OCI-LY7 (cell line): ENCODE data around the gene TMPRSS6. TPM values are rescaled to one million over a fixed set of nuclear protein-coding genes. Genes with fewer than 3 reads are reported as not detected.

Source experiments
- BruUV-seq: library from RNA; stranded (reverse); fragments of 400-500 nt; replicated peaks from 2 replicates; lab custom pipeline; 2021; lab: Mats Ljungman, UMichigan
- CTCF ChIA-PET: fragments of 300-600 bp; sonication (Branson Sonifier 250); formaldehyde crosslinking; loops from one replicate; lab custom pipeline; 2022; ENCODE audit warnings: antibody characterized with exemption; ENCODE audit not compliant: unreplicated experiment; lab: Charles Lee
- POLR2A ChIA-PET: fragments of 300-600 bp; sonication (Branson Sonifier 250); formaldehyde crosslinking; loops from one replicate; lab custom pipeline; 2022; ENCODE audit warnings: antibody characterized with exemption; lab: Charles Lee
- DNase-seq: peaks from one replicate; pipeline ENCODE4 v3.0.0-alpha.2; 2015; ENCODE audit warnings: low spot score
- H2AFZ ChIP-seq: fragments of 200-600 bp; sonication (generic), shearing (Covaris generic); 2 replicates; pipeline ENCODE4 v1.6.1; 2014; ENCODE audit warnings: mild to moderate bottlenecking, antibody characterized with exemption, low read length, moderate library complexity
- H3K27ac ChIP-seq: fragments of 200-600 bp; sonication (generic); 2 replicates; pipeline ENCODE4 v1.5.1; 2014; ENCODE audit warnings: mixed run types, low read depth, mild to moderate bottlenecking, moderate library complexity, low read length, inconsistent platforms; ENCODE audit not compliant: poor library complexity, severe bottlenecking
- H3K36me3 ChIP-seq: fragments of 200-600 bp; sonication (generic); 2 replicates; pipeline ENCODE4 v1.6.1; 2014; ENCODE audit warnings: mild to moderate bottlenecking, antibody characterized with exemption, low read length, moderate library complexity, mixed read lengths; ENCODE audit not compliant: insufficient read depth
- H3K4me1 ChIP-seq: fragments of 200-600 bp; sonication (generic); 2 replicates; pipeline ENCODE4 v1.5.1; 2014; ENCODE audit warnings: mild to moderate bottlenecking, low read length; ENCODE audit not compliant: insufficient read depth, poor library complexity, severe bottlenecking
- H3K4me2 ChIP-seq: fragments of 200-600 bp; sonication (generic); 2 replicates; pipeline ENCODE4 v1.6.1; 2014; ENCODE audit warnings: mild to moderate bottlenecking, low read length
- H3K4me3 ChIP-seq: fragments of 200-600 bp; sonication (generic); 2 replicates; pipeline ENCODE4 v1.5.1; 2014; ENCODE audit warnings: mild to moderate bottlenecking, low read depth, low read length; ENCODE audit not compliant: poor library complexity, severe bottlenecking
- H3K79me2 ChIP-seq: fragments of 200-600 bp; sonication (generic); 2 replicates; pipeline ENCODE4 v1.6.1; 2016; ENCODE audit warnings: low read depth, mild to moderate bottlenecking, low read length, moderate library complexity, mixed read lengths; ENCODE audit not compliant: insufficient read depth
- H3K9me2 ChIP-seq: fragments of 200-600 bp; sonication (generic); 2 replicates; pipeline ENCODE4 v1.6.1; 2016; ENCODE audit warnings: mild to moderate bottlenecking, low read length, mixed read lengths; ENCODE audit not compliant: insufficient read depth
- H3K9me3 ChIP-seq: fragments of 200-600 bp; sonication (generic); 2 replicates; pipeline ENCODE4 v1.6.1; 2014; ENCODE audit warnings: mild to moderate bottlenecking, mixed run types, low read length, mixed read lengths
- H4K20me1 ChIP-seq: fragments of 200-600 bp; sonication (generic); 2 replicates; pipeline ENCODE4 v1.6.1; 2014; ENCODE audit warnings: mild to moderate bottlenecking, antibody characterized with exemption, low read length, moderate library complexity, mixed read lengths; ENCODE audit not compliant: insufficient read depth
- EZH2phosphoT487 ChIP-seq: fragments of 200-600 bp; sonication (generic); IDR thresholded peaks from 2 replicates; pipeline ENCODE4 v1.6.1; 2018; ENCODE audit warnings: low read depth, borderline replicate concordance, mild to moderate bottlenecking, mixed run types, antibody characterized with exemption, low read length, moderate library complexity, mixed read lengths
- intact Hi-C: fragments of 100-400 bp; cut with micrococcal nuclease; formaldehyde crosslinking; loops from one replicate; pipeline ENCODE4 v1.10.0; 2022; ENCODE audit not compliant: unreplicated experiment
- total RNA-seq, 2 experiments: library from RNA; depleted of rRNA in 1 of 2; stranded (reverse); fragments of >200 nt in 1 of 2; shearing (Covaris generic) in 1 of 2; gene quantifications; 2 replicates each; pipeline ENCODE4 v1.2.3, GENCODE V29; 2014 to 2022
- TF ChIP-seq, protein P1 (sequence below): fragments of 200-600 bp; sonication (generic); conservative IDR thresholded peaks from 2 replicates; pipeline ENCODE4 v1.5.1; 2014; ENCODE audit warnings: mild to moderate bottlenecking, antibody characterized with exemption, low read length, moderate library complexity, mixed read lengths

TMPRSS6 gene
- total RNA-seq, 2 experiments from 2014 or later, result not detected

DNA sequence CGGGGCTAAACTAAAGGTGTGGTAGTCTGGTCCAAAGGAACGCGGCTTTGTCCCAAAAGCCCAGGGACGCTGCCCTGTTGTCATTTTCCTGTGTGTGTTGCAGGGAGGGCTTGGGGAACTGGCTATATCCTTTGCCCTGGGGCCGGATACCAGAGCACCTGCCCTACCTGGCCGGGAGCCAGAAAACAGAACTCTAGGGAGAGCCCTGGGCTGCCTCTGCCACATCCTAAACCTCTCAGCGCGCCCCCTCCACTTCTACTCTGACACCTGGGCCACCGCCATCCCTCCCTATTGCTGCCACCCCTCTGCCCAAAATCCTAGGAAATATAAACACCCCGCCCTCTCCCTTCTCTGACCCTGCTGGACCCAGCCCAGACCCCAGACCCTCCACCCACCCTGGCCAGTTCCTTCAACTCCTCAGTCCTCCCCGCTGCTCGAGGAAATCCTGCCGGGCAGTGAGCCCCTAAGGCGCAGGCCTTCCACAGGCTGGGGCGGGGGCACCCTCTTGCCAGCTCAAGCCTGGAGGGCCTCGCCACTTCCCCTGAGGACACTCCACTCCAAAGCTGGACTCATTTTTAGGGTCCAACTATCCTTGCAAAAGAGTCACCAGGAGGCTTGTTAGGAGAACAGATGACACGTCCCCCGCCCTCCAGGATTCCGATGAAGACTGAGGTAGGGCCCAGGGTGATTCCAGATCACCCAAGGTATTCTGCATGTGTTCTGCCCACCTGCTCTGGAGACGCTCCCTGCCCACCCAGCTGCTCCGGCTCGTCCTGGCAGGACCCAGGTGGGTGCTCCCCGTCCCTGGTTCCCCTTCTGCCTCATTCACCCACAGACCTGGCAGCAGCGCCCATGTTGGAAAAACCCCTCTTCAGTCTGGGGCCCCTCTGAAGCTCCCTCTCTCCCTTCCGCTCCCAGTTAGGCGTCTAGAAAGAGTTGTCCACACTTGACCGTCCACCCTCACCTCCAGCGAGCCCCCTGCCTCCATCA lies 45.8 kb downstream of the TMPRSS6 start:
- Histone ChIP-seq H3K4me1 (no peaks in the 10 kb centered on the region), H3K36me3 (no peaks in the 10 kb centered on the region), H3K9me3 (no peaks in the 10 kb centered on the region), H2AFZ (no peak overlapping the region), H3K4me2 (no peak overlapping the region), H3K27ac (no peak overlapping the region), H3K9me2 (no peaks in the 10 kb centered on the region), H4K20me1 (no peaks in the 10 kb centered on the region), H3K79me2 (no peaks in the 10 kb centered on the region), H3K4me3 (no peak overlapping the region)
- DNase-seq, result no peak
- ChIA-PET POLR2A (no interaction called here), CTCF (no interaction called here)
- no peak for TF ChIP-seq EZH2phosphoT487
- TF ChIP-seq, protein P1, sequence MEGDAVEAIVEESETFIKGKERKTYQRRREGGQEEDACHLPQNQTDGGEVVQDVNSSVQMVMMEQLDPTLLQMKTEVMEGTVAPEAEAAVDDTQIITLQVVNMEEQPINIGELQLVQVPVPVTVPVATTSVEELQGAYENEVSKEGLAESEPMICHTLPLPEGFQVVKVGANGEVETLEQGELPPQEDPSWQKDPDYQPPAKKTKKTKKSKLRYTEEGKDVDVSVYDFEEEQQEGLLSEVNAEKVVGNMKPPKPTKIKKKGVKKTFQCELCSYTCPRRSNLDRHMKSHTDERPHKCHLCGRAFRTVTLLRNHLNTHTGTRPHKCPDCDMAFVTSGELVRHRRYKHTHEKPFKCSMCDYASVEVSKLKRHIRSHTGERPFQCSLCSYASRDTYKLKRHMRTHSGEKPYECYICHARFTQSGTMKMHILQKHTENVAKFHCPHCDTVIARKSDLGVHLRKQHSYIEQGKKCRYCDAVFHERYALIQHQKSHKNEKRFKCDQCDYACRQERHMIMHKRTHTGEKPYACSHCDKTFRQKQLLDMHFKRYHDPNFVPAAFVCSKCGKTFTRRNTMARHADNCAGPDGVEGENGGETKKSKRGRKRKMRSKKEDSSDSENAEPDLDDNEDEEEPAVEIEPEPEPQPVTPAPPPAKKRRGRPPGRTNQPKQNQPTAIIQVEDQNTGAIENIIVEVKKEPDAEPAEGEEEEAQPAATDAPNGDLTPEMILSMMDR, result no peak
- intact Hi-C loops, result no loop called here
- no TSS peak for BruUV-seq

DNA sequence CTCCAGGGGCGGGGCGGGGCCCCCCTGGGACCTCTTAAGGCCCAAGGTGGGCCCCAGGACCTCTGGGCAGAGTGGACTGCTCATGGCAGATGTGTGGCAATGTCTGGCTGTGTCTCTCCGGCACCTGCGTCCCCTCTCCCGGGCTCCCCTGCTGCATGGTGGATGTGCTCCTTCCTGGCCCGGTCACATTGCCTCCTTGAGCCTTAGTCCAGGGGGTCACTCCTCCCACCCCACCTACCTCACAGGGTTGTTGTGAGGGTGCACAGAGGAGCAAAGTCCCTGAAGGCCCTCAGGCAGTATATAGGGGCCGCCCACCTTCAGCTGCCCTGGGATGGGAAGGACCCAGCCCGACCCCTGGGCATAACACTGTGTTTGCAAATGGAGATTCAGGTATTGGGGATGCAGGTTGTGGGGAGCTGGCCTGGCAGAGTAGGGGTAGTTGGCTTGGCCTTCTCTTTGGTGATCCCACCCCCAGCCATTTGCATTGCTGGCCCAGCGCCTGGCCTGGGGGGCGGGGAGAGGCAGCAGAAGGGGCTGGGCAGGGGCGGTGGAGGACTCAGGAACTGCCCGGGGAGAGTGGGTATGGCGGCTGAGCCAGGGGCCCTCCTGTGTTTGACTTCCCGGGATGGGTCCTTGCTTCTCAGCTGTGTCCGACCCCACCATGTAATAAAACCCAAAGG lies 46.7 kb downstream of the TMPRSS6 start:
- no peaks in the 10 kb centered on the region for H3K4me1 ChIP-seq
- H2AFZ ChIP-seq, result no peak overlapping the region
- no peak for DNase-seq
- no peaks in the 10 kb centered on the region for H4K20me1 ChIP-seq
- BruUV-seq, result no TSS peak
- H3K4me2 ChIP-seq, result no peak overlapping the region
- H3K9me3 ChIP-seq, result no peaks in the 10 kb centered on the region
- no peaks in the 10 kb centered on the region for H3K79me2 ChIP-seq
- H3K4me3 ChIP-seq, result no peak overlapping the region
- ChIA-PET CTCF (interaction anchor here (0.6 kb wide), 1 partner anchor 203 kb away, joined by 3 read pairs; no protein-coding TSS in a partner anchor), POLR2A (no interaction called here)
- H3K36me3 ChIP-seq, result no peaks in the 10 kb centered on the region
- no peak overlapping the region for H3K27ac ChIP-seq
- intact Hi-C loops, result no loop called here
- no peaks in the 10 kb centered on the region for H3K9me2 ChIP-seq
- TF ChIP-seq, protein P1, result no peak
- TF ChIP-seq EZH2phosphoT487, result no peak
